ENCODE results near the gene PLCB4.

DNA sequence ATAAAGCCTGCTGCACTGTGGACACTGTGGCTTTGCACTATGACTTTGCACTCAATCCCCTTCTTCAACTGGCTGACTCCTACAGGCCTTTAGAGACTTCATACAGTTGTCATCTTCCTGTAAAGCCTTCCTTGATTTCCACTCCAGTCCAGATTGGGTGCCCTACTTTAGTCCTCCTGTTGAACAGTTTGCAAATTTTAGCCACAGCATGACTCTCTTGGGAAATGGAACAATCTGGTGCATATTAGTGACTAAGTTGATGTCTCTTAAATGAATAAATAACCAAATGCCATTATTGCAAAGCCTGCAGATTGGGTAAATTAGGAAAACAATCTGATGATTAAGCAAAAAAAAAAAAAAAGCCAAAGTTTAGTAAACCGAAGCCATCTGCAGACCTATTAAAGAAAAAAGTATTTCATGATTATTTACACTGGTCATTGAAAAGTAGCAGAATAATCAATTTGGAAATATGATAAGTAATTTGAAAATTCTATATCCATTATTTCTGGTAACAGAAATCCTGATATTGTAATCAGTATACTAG lies 12.6 kb downstream of the PLCB4 start:
- TF ChIP-seq, protein P1, sequence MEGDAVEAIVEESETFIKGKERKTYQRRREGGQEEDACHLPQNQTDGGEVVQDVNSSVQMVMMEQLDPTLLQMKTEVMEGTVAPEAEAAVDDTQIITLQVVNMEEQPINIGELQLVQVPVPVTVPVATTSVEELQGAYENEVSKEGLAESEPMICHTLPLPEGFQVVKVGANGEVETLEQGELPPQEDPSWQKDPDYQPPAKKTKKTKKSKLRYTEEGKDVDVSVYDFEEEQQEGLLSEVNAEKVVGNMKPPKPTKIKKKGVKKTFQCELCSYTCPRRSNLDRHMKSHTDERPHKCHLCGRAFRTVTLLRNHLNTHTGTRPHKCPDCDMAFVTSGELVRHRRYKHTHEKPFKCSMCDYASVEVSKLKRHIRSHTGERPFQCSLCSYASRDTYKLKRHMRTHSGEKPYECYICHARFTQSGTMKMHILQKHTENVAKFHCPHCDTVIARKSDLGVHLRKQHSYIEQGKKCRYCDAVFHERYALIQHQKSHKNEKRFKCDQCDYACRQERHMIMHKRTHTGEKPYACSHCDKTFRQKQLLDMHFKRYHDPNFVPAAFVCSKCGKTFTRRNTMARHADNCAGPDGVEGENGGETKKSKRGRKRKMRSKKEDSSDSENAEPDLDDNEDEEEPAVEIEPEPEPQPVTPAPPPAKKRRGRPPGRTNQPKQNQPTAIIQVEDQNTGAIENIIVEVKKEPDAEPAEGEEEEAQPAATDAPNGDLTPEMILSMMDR (tag by site-specific recombination; IDR thresholded peaks at IDR 0.05), result no peak
- no peak for TF ChIP-seq ZNF274 (IDR thresholded peaks at IDR 0.05; ENCODE audit: low read length)
- no peak for TF ChIP-seq ZNF274 (tag by site-specific recombination; IDR thresholded peaks at IDR 0.05; ENCODE audit: borderline replicate concordance)
- TF ChIP-seq, protein P2, sequence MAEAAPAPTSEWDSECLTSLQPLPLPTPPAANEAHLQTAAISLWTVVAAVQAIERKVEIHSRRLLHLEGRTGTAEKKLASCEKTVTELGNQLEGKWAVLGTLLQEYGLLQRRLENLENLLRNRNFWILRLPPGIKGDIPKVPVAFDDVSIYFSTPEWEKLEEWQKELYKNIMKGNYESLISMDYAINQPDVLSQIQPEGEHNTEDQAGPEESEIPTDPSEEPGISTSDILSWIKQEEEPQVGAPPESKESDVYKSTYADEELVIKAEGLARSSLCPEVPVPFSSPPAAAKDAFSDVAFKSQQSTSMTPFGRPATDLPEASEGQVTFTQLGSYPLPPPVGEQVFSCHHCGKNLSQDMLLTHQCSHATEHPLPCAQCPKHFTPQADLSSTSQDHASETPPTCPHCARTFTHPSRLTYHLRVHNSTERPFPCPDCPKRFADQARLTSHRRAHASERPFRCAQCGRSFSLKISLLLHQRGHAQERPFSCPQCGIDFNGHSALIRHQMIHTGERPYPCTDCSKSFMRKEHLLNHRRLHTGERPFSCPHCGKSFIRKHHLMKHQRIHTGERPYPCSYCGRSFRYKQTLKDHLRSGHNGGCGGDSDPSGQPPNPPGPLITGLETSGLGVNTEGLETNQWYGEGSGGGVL (tag by site-specific recombination; IDR thresholded peaks at IDR 0.05), result no peak
- TF ChIP-seq SALL2 (tag by site-specific recombination; IDR thresholded peaks at IDR 0.05; ENCODE audit: borderline replicate concordance), result no peak
- TF ChIP-seq, protein P3, sequence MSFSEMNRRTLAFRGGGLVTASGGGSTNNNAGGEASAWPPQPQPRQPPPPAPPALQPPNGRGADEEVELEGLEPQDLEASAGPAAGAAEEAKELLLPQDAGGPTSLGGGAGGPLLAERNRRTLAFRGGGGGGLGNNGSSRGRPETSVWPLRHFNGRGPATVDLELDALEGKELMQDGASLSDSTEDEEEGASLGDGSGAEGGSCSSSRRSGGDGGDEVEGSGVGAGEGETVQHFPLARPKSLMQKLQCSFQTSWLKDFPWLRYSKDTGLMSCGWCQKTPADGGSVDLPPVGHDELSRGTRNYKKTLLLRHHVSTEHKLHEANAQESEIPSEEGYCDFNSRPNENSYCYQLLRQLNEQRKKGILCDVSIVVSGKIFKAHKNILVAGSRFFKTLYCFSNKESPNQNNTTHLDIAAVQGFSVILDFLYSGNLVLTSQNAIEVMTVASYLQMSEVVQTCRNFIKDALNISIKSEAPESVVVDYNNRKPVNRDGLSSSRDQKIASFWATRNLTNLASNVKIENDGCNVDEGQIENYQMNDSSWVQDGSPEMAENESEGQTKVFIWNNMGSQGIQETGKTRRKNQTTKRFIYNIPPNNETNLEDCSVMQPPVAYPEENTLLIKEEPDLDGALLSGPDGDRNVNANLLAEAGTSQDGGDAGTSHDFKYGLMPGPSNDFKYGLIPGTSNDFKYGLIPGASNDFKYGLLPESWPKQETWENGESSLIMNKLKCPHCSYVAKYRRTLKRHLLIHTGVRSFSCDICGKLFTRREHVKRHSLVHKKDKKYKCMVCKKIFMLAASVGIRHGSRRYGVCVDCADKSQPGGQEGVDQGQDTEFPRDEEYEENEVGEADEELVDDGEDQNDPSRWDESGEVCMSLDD (tag by site-specific recombination; IDR thresholded peaks at IDR 0.05), result no peak
- TF ChIP-seq, protein P4, sequence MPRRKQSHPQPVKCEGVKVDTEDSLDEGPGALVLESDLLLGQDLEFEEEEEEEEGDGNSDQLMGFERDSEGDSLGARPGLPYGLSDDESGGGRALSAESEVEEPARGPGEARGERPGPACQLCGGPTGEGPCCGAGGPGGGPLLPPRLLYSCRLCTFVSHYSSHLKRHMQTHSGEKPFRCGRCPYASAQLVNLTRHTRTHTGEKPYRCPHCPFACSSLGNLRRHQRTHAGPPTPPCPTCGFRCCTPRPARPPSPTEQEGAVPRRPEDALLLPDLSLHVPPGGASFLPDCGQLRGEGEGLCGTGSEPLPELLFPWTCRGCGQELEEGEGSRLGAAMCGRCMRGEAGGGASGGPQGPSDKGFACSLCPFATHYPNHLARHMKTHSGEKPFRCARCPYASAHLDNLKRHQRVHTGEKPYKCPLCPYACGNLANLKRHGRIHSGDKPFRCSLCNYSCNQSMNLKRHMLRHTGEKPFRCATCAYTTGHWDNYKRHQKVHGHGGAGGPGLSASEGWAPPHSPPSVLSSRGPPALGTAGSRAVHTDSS (tag by site-specific recombination; IDR thresholded peaks at IDR 0.05), result no peak
- TF ChIP-seq ZNF830 (tag by site-specific recombination; IDR thresholded peaks at IDR 0.05; ENCODE audit: low read depth), result no peak
- no peak for TF ChIP-seq ZNF558 (tag by site-specific recombination; IDR thresholded peaks at IDR 0.05)
- TF ChIP-seq ZNF621 (tag by site-specific recombination; IDR thresholded peaks at IDR 0.05), result no peak
- no peak for TF ChIP-seq SCRT2 (tag by site-specific recombination; IDR thresholded peaks at IDR 0.05)
- TF ChIP-seq ZBTB8A (tag by site-specific recombination; IDR thresholded peaks at IDR 0.05), result no peak
- no peak for TF ChIP-seq ZNF785 (tag by site-specific recombination; IDR thresholded peaks at IDR 0.05)
- TF ChIP-seq, protein P5, sequence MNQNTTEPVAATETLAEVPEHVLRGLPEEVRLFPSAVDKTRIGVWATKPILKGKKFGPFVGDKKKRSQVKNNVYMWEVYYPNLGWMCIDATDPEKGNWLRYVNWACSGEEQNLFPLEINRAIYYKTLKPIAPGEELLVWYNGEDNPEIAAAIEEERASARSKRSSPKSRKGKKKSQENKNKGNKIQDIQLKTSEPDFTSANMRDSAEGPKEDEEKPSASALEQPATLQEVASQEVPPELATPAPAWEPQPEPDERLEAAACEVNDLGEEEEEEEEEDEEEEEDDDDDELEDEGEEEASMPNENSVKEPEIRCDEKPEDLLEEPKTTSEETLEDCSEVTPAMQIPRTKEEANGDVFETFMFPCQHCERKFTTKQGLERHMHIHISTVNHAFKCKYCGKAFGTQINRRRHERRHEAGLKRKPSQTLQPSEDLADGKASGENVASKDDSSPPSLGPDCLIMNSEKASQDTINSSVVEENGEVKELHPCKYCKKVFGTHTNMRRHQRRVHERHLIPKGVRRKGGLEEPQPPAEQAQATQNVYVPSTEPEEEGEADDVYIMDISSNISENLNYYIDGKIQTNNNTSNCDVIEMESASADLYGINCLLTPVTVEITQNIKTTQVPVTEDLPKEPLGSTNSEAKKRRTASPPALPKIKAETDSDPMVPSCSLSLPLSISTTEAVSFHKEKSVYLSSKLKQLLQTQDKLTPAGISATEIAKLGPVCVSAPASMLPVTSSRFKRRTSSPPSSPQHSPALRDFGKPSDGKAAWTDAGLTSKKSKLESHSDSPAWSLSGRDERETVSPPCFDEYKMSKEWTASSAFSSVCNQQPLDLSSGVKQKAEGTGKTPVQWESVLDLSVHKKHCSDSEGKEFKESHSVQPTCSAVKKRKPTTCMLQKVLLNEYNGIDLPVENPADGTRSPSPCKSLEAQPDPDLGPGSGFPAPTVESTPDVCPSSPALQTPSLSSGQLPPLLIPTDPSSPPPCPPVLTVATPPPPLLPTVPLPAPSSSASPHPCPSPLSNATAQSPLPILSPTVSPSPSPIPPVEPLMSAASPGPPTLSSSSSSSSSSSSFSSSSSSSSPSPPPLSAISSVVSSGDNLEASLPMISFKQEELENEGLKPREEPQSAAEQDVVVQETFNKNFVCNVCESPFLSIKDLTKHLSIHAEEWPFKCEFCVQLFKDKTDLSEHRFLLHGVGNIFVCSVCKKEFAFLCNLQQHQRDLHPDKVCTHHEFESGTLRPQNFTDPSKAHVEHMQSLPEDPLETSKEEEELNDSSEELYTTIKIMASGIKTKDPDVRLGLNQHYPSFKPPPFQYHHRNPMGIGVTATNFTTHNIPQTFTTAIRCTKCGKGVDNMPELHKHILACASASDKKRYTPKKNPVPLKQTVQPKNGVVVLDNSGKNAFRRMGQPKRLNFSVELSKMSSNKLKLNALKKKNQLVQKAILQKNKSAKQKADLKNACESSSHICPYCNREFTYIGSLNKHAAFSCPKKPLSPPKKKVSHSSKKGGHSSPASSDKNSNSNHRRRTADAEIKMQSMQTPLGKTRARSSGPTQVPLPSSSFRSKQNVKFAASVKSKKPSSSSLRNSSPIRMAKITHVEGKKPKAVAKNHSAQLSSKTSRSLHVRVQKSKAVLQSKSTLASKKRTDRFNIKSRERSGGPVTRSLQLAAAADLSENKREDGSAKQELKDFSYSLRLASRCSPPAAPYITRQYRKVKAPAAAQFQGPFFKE (tag by site-specific recombination; IDR thresholded peaks at IDR 0.05; ENCODE audit: borderline replicate concordance), result no peak

Data from HEK293 (cell line).